Measurements from ENCODE around the gene DCAF7.

- TF ChIP-seq GATA2 (IDR thresholded peaks at IDR 0.05; ENCODE audit: low read depth, low read length) = no peak
- TF ChIP-seq GATA3 (IDR thresholded peaks at IDR 0.05; ENCODE audit: low read depth, low read length) = no peak
These were observed 26.2 kb upstream of the DCAF7 start for GRCh38 chr17:63524051-63524450.
